HEK293T (cell line): ENCODE results near the gene ADAMTS13.

Experiments
- CTCF ChIA-PET: fragments of 350-600 bp; formaldehyde crosslinking; extraction: SDS; loops from one replicate; lab custom pipeline; 2021; ENCODE audit warnings: antibody characterized with exemption, inconsistent platforms; lab: Yijun Ruan, JAX
- POLR2A ChIA-PET: fragments of 350-600 bp; formaldehyde crosslinking; extraction: SDS; loops from one replicate; lab custom pipeline; 2020; ENCODE audit warnings: antibody characterized with exemption, inconsistent platforms; lab: Yijun Ruan, JAX
- DNase-seq: peaks from one replicate; pipeline ENCODE4 v3.0.0; 2012; ENCODE audit warnings: mixed read lengths; ENCODE audit errors: extremely low spot score
- ARNT ChIP-seq: fragments of 450-650 bp; IDR thresholded peaks from 2 replicates; pipeline ENCODE4 v1.6.1; 2017; ENCODE audit warnings: mild to moderate bottlenecking
- BHLHE40 ChIP-seq: fragments of 450-650 bp; IDR thresholded peaks from 2 replicates; pipeline ENCODE4 v1.6.1; 2016; ENCODE audit warnings: mild to moderate bottlenecking, moderate library complexity, borderline replicate concordance
- CTBP1 ChIP-seq: fragments of 450-650 bp; IDR thresholded peaks from 2 replicates; pipeline ENCODE4 v1.6.1; 2016; ENCODE audit warnings: borderline replicate concordance
- ELF4 ChIP-seq: fragments of 450-650 bp; IDR thresholded peaks from 2 replicates; pipeline ENCODE4 v1.6.1; 2017; ENCODE audit warnings: antibody characterized with exemption
- FOXA1 ChIP-seq: fragments of 450-650 bp; IDR thresholded peaks from 2 replicates; pipeline ENCODE4 v1.6.1; 2016; ENCODE audit warnings: mild to moderate bottlenecking
- FOXK2 ChIP-seq: fragments of 450-650 bp; IDR thresholded peaks from 2 replicates; pipeline ENCODE4 v1.6.1; 2016; ENCODE audit warnings: mild to moderate bottlenecking
- FOXM1 ChIP-seq: fragments of 450-650 bp; IDR thresholded peaks from 2 replicates; pipeline ENCODE4 v1.6.1; 2017; ENCODE audit warnings: mild to moderate bottlenecking, borderline replicate concordance
- HDGF ChIP-seq: fragments of 450-650 bp; IDR thresholded peaks from 2 replicates; pipeline ENCODE4 v1.6.1; 2017; ENCODE audit warnings: antibody characterized with exemption, borderline replicate concordance
- L3MBTL2 ChIP-seq: fragments of 450-650 bp; conservative IDR thresholded peaks from 2 replicates; pipeline ENCODE4 v1.6.1; 2016; ENCODE audit warnings: mild to moderate bottlenecking
- LEF1 ChIP-seq: fragments of 450-650 bp; IDR thresholded peaks from 2 replicates; pipeline ENCODE4 v1.6.1; 2017; ENCODE audit warnings: mild to moderate bottlenecking, borderline replicate concordance
- NFRKB ChIP-seq: fragments of 450-650 bp; IDR thresholded peaks from 2 replicates; pipeline ENCODE4 v1.6.1; 2016; ENCODE audit warnings: mild to moderate bottlenecking, moderate library complexity
- SP1 ChIP-seq: fragments of 450-650 bp; IDR thresholded peaks from 2 replicates; pipeline ENCODE4 v1.6.1; 2017
- SUZ12 ChIP-seq: fragments of 450-650 bp; IDR thresholded peaks from 2 replicates; pipeline ENCODE4 v1.6.1; 2016; ENCODE audit warnings: mild to moderate bottlenecking
- TARDBP ChIP-seq: fragments of 450-650 bp; IDR thresholded peaks from 2 replicates; pipeline ENCODE4 v1.6.1; 2016
- ZNF384 ChIP-seq: fragments of 450-650 bp; IDR thresholded peaks from 2 replicates; pipeline ENCODE4 v1.6.1; 2016
- TF ChIP-seq, protein P1 (sequence below): fragments of 450-650 bp; IDR thresholded peaks from 2 replicates; pipeline ENCODE4 v1.6.1; 2016

ADAMTS13 gene

DNA sequence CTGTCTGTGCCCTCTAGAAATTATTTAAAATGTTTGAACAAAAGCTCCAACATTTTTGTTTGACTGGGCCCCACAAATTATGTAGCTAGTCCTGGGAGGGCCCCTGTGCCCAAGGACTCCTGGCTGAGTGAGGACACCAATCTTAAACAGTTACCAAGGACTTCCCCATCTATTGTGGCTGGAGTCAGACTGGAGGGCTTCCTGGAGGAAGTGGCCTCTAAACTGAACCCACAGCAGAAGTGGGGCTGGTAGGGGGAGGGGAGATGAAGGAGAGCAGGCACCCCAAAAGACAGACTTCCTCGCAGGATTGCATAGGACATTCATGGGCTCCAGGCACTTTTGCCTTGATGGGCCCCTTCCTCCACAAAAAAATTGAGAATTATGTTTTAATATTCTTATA lies 8.1 kb downstream of the ADAMTS13 start:
- POLR2A ChIA-PET = no interaction called here
- no peak for TF ChIP-seq TARDBP
- TF ChIP-seq FOXA1 = no peak
- no peak for TF ChIP-seq FOXM1
- no peak for TF ChIP-seq LEF1
- no peak for TF ChIP-seq BHLHE40
- no peak for TF ChIP-seq CTBP1
- TF ChIP-seq ARNT = no peak
- TF ChIP-seq, protein P1, sequence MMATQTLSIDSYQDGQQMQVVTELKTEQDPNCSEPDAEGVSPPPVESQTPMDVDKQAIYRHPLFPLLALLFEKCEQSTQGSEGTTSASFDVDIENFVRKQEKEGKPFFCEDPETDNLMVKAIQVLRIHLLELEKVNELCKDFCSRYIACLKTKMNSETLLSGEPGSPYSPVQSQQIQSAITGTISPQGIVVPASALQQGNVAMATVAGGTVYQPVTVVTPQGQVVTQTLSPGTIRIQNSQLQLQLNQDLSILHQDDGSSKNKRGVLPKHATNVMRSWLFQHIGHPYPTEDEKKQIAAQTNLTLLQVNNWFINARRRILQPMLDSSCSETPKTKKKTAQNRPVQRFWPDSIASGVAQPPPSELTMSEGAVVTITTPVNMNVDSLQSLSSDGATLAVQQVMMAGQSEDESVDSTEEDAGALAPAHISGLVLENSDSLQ = no peak
- TF ChIP-seq ELF4 = no peak
- TF ChIP-seq L3MBTL2 = no peak
- no peak for TF ChIP-seq FOXK2
- no peak for TF ChIP-seq ZNF384
- DNase-seq = no peak
- CTCF ChIA-PET = no interaction called here

DNA sequence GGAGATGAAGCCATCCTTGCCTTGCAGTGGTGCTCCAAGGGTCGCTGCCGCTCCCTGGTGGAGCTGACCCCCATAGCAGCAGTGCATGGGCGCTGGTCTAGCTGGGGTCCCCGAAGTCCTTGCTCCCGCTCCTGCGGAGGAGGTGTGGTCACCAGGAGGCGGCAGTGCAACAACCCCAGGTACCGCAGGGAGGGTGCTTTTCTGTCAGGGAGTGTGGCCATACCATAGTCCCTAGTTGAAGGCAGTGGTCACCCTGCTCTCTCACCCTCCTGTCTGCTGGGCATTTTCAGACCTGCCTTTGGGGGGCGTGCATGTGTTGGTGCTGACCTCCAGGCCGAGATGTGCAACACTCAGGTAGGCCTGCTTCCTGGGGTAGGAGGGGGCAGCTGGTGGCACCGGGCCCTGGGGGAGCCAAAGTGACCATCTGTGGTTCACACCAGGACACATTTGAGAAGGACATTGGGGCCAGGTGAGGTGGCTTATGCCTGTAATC lies 11.2 kb downstream of the ADAMTS13 start:
- DNase-seq = no peak
- CTCF ChIA-PET = no interaction called here
- POLR2A ChIA-PET = no interaction called here
- no peak for TF ChIP-seq NFRKB
- TF ChIP-seq CTBP1 = no peak
- TF ChIP-seq HDGF = no peak
- TF ChIP-seq, protein P1 = no peak
- TF ChIP-seq BHLHE40 = no peak
- TF ChIP-seq ARNT = no peak
- no peak for TF ChIP-seq FOXM1

DNA sequence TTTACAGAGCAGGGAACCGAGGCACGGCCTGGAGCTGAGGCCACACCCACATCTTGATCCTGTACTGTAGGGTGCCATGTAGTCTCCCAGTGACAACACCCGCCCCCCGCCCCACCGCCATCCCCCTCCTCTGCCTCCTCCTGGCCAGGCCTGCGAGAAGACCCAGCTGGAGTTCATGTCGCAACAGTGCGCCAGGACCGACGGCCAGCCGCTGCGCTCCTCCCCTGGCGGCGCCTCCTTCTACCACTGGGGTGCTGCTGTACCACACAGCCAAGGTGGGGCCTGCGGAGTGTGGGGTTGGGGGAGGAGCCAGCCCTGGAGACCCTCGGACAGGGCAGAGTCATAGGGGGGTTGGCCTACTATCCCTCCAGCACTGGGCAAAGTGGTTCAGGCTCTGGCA lies 14.5 kb downstream of the ADAMTS13 start:
- ChIA-PET CTCF (no interaction called here), POLR2A (no interaction called here)
- no peak for DNase-seq
- TF ChIP-seq, protein P1 = no peak
- TF ChIP-seq ARNT (no peak), ELF4 (no peak), LEF1 (no peak), SP1 (no peak), SUZ12 (no peak), TARDBP (no peak), ZNF384 (no peak), FOXK2 (no peak), FOXA1 (no peak), L3MBTL2 (no peak), HDGF (no peak), FOXM1 (no peak)

DNA sequence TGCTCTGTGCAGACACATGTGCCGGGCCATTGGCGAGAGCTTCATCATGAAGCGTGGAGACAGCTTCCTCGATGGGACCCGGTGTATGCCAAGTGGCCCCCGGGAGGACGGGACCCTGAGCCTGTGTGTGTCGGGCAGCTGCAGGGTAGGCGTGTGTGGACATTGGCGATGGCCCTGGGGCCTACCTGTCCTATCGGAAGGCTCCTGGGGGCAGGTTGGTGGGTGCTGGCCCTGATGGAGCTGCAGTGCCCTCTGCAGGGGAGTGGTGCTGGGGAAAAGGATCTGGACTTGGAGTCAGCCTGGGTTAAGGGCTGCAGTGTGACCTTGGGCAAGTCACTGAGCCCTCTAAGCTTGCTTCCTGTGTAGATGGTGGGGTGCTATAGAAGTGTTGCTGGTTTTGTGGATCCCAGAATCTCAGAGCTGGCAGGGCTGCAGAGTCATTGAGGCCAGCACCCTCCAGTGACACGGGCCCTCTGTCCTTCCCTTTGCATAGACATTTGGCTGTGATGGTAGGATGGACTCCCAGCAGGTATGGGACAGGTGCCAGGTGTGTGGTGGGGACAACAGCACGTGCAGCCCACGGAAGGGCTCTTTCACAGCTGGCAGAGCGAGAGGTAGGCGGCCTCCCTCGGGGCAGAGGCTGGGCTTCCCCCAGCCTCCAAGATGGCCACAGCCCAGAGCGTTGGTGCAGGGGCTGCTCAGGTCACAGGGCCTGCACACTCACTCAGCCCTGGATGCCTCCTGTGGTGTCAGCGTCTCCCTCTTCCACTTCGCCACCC lies 15.8 kb downstream of the ADAMTS13 start:
- ChIA-PET CTCF (no interaction called here), POLR2A (no interaction called here)
- TF ChIP-seq FOXM1 (no peak), ARNT (no peak), FOXK2 (no peak), BHLHE40 (no peak), SP1 (no peak), CTBP1 (no peak), FOXA1 (no peak), ELF4 (no peak), L3MBTL2 (no peak), ZNF384 (no peak)
- TF ChIP-seq, protein P1 = no peak
- peak; percentile 39 for DNase-seq

DNA sequence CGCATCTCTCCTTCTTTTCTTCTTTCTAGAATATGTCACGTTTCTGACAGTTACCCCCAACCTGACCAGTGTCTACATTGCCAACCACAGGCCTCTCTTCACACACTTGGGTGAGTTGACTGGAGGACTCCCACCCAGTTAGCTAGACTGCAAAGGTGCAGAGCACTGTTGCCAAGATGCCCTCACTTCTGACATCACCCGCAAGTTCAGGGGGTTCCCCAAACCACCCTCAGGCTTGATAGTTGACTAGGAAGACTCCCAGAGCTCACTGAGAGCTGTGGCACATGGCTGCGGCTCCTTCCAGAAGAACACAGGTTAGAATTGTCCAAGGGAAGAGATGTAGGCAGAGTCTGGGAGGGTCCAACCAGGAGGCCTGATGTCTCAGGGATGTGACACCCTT lies 17.2 kb downstream of the ADAMTS13 start:
- no peak for DNase-seq
- CTCF ChIA-PET = no interaction called here
- no peak for TF ChIP-seq NFRKB
- TF ChIP-seq CTBP1 = no peak
- TF ChIP-seq FOXM1 = no peak
- TF ChIP-seq ARNT = no peak
- TF ChIP-seq LEF1 = no peak
- no peak for TF ChIP-seq BHLHE40
- TF ChIP-seq, protein P1 = no peak
- TF ChIP-seq L3MBTL2 = no peak
- no peak for TF ChIP-seq FOXA1
- TF ChIP-seq SP1 = no peak
- no peak for TF ChIP-seq ELF4
- no peak for TF ChIP-seq TARDBP
- no peak for TF ChIP-seq ZNF384
- no peak for TF ChIP-seq HDGF
- no peak for TF ChIP-seq SUZ12
- POLR2A ChIA-PET = no interaction called here
